Uterus (tissue), 4 donors: Measurements from ENCODE around the gene KRT74. TPM values are rescaled to one million over a fixed set of nuclear protein-coding genes. Genes with fewer than 3 reads are reported as not detected.

Source experiments
- DNase-seq, 2 donors: peaks; one replicate each; pipeline ENCODE4 v3.0.0-alpha.2; 2019 to 2020
- H3K27ac ChIP-seq, 2 donors: fragments of 200-600 bp; sonication (generic); 1 replicate in 1 of 2; 2 replicates in 1 of 2; pipeline ENCODE4 v1.5.1; 2016 to 2018
- H3K27me3 ChIP-seq, 2 donors: fragments of 200-600 bp; sonication (generic); one replicate each; pipeline ENCODE4 v1.5.1; 2018 to 2019; ENCODE audit warnings: control low read depth in 1 of 2
- H3K36me3 ChIP-seq, 2 donors: fragments of 200-600 bp; sonication (generic); one replicate each; pipeline ENCODE4 v1.5.1; 2019; ENCODE audit warnings: control low read depth in 1 of 2
- H3K4me1 ChIP-seq, 2 donors: fragments of 200-600 bp; sonication (generic); one replicate each; pipeline ENCODE4 v1.5.1; 2018 to 2019; ENCODE audit warnings: control low read depth in 1 of 2
- H3K4me3 ChIP-seq, 2 donors: fragments of 200-600 bp; sonication (generic); 1 replicate in 1 of 2; 2 replicates in 1 of 2; pipeline ENCODE4 v1.5.1; 2018 to 2019; ENCODE audit warnings: mild to moderate bottlenecking in 1 of 2
- H3K9me3 ChIP-seq, 2 donors: fragments of 200-600 bp; sonication (generic); one replicate each; pipeline ENCODE4 v1.5.1; 2019; ENCODE audit warnings: control low read depth in 1 of 2
- CTCF ChIP-seq, 4 experiments: fragments of 200-600 bp in 2 of 4; fragments of 450-650 bp in 2 of 4; sonication (generic) in 2 of 4; IDR thresholded peaks; one replicate each; pipeline ENCODE4 v1.5.1; 2016 to 2019; ENCODE audit warnings: antibody characterized with exemption in 4 of 4, mild to moderate bottlenecking in 2 of 4, moderate library complexity in 1 of 4
- POLR2A ChIP-seq, 2 donors: fragments of 450-650 bp; IDR thresholded peaks; one replicate each; pipeline ENCODE4 v1.6.1; 2016; ENCODE audit warnings: antibody characterized with exemption in 2 of 2, mild to moderate bottlenecking in 1 of 2, moderate library complexity in 1 of 2
- intact Hi-C: fragments of 100-400 bp; cut with DNase I; formaldehyde crosslinking; loops from one replicate; pipeline ENCODE4 v1.15.1; 2023; ENCODE audit warnings: low total_unique reads
- total RNA-seq, 4 donors: library from RNA; depleted of rRNA in 3 of 4; stranded (reverse); fragments of >200 nt in 3 of 4; gene quantifications; one replicate each; pipeline versions ENCODE4 v1.1.0 to v1.2.4, GENCODE V29; 2014 to 2023
- donor health status: DM: yes; HTN: yes; CAD: no.

Gene KRT74
- not detected for total RNA-seq

- no peaks in the 10 kb centered on the region for H3K4me1 ChIP-seq
- H3K9me3 ChIP-seq, result no peaks in the 10 kb centered on the region
- no peaks in the 10 kb centered on the region for H3K36me3 ChIP-seq
- no peak for DNase-seq
- H3K27ac ChIP-seq, result no peak within 1 kb of the TSS
- TF ChIP-seq CTCF (IDR thresholded peaks at IDR 0.05), result no peak
- no peak for TF ChIP-seq POLR2A (IDR thresholded peaks at IDR 0.05)
- H3K4me3 ChIP-seq, result no peak within 1 kb of the TSS
- intact Hi-C loops, result no loop called here
- no peaks in the 10 kb centered on the region for H3K27me3 ChIP-seq
Measured at GRCh38 chr12:52573743-52574142, at the start of gene KRT74. Gene KRT74 (minus strand): TSS chr12:52573843. CDS start chr12:52573777, 66 bp downstream.

- Histone ChIP-seq H3K36me3 (no peaks in the 10 kb centered on the region), H3K4me1 (no peaks in the 10 kb centered on the region), H3K27ac (no peak overlapping the region), H3K4me3 (no peak overlapping the region), H3K27me3 (no peaks in the 10 kb centered on the region), H3K9me3 (no peaks in the 10 kb centered on the region)
- no peak for DNase-seq
- no peak for TF ChIP-seq CTCF (IDR thresholded peaks at IDR 0.05)
- no peak for TF ChIP-seq POLR2A (IDR thresholded peaks at IDR 0.05)
- intact Hi-C loops, result no loop called here
Measured at GRCh38 chr12:52622349-52622748, 48.7 kb upstream of the KRT74 start.

GRCh38 chr12:52618866-52619265, 45.2 kb upstream of the KRT74 start:
- no peak overlapping the region for H3K4me3 ChIP-seq
- no peaks in the 10 kb centered on the region for H3K4me1 ChIP-seq
- TF ChIP-seq CTCF (IDR thresholded peaks at IDR 0.05) (no peak), POLR2A (IDR thresholded peaks at IDR 0.05) (no peak)
- no peak overlapping the region for H3K27ac ChIP-seq
- H3K27me3 ChIP-seq, result no peaks in the 10 kb centered on the region
- intact Hi-C loops, result no loop called here
- no peak for DNase-seq
- H3K36me3 ChIP-seq, result no peaks in the 10 kb centered on the region
- no peaks in the 10 kb centered on the region for H3K9me3 ChIP-seq

- Histone ChIP-seq H3K4me1 (no peaks in the 10 kb centered on the region), H3K27ac (no peak within 1 kb of the TSS), H3K9me3 (no peaks in the 10 kb centered on the region), H3K4me3 (no peak within 1 kb of the TSS), H3K36me3 (no peaks in the 10 kb centered on the region), H3K27me3 (no peaks in the 10 kb centered on the region)
- no peak for DNase-seq
- TF ChIP-seq CTCF (IDR thresholded peaks at IDR 0.05) (no peak), POLR2A (IDR thresholded peaks at IDR 0.05) (no peak)
- intact Hi-C loops, result no loop called here
Measured at GRCh38 chr12:52618216-52618615, 44.6 kb upstream of the KRT74 start, which contains the start of gene KRT73. Gene KRT73 (minus strand): TSS chr12:52618559. CDS start chr12:52618524, 35 bp downstream.

GRCh38 chr12:52617403-52617785, 43.8 kb upstream of the KRT74 start:
- H3K36me3 ChIP-seq, result no peaks in the 10 kb centered on the region
- no peaks in the 10 kb centered on the region for H3K4me1 ChIP-seq
- no peak overlapping the region for H3K27ac ChIP-seq
- no peaks in the 10 kb centered on the region for H3K27me3 ChIP-seq
- no peak for TF ChIP-seq CTCF (IDR thresholded peaks at IDR 0.05)
- no peak for TF ChIP-seq POLR2A (IDR thresholded peaks at IDR 0.05)
- H3K9me3 ChIP-seq, result no peaks in the 10 kb centered on the region
- no peak for DNase-seq
- H3K4me3 ChIP-seq, result no peak overlapping the region
- intact Hi-C loops, result no loop called here
